Neural progenitor cell (in vitro differentiated cells): Measurements from ENCODE around the gene PPP2R3A.

Source experiments
- CTCF ChIP-seq: fragments of 200-600 bp; sonication (generic); IDR thresholded peaks from 2 replicates; pipeline ENCODE4 v1.5.1; 2017; ENCODE audit warnings: antibody characterized with exemption, mild to moderate bottlenecking
- EZH2 ChIP-seq: fragments of 200-600 bp; sonication (generic); IDR thresholded peaks from 2 replicates; pipeline ENCODE4 v1.6.1; 2017; ENCODE audit warnings: antibody characterized with exemption, mild to moderate bottlenecking, moderate library complexity
- EZH2phosphoT487 ChIP-seq: fragments of 200-600 bp; sonication (generic); IDR thresholded peaks from 2 replicates; pipeline ENCODE4 v1.6.1; 2017; ENCODE audit warnings: antibody characterized with exemption

- no peak for TF ChIP-seq CTCF
- TF ChIP-seq EZH2, result no peak
- no peak for TF ChIP-seq EZH2phosphoT487
Observed at GRCh38 chr3:135995766-135996165, 30.2 kb downstream of the PPP2R3A start.
